Kidney (tissue), 14 donors: ENCODE data around the gene SEMA6A. TPM values are rescaled to one million over a fixed set of nuclear protein-coding genes. Genes with fewer than 3 reads are reported as not detected.

Experiments used
- DNase-seq, 5 donors: peaks; one replicate each; pipeline ENCODE4 v3.0.0-alpha.2; 2013 to 2020
- FAIRE-seq: peaks from 2 replicates; lab custom pipeline; 2012; peaks lifted over from hg19 to GRCh38; lab: Jason Lieb, UNC
- H3K27ac ChIP-seq, 2 donors: one replicate each; pipeline ENCODE4 v1.7.0; 2013; ENCODE audit warnings: low read depth in 2 of 2, low read length in 2 of 2, inconsistent platforms in 1 of 2
- H3K27me3 ChIP-seq: one replicate; pipeline ENCODE4 v1.7.1; 2013; ENCODE audit warnings: low read length, inconsistent platforms; ENCODE audit not compliant: control insufficient read depth, insufficient read depth
- H3K36me3 ChIP-seq, 3 donors: one replicate each; pipeline versions ENCODE4 v1.7.0 to v1.7.1; 2013; ENCODE audit warnings: low read length in 3 of 3, control low read depth in 1 of 3, inconsistent platforms in 1 of 3; ENCODE audit not compliant: insufficient read depth in 3 of 3, control insufficient read depth in 2 of 3
- H3K4me1 ChIP-seq, 3 donors: one replicate each; pipeline versions ENCODE4 v1.7.0 to v1.7.1; 2013; ENCODE audit warnings: low read length in 3 of 3, inconsistent platforms in 1 of 3, low read depth in 1 of 3; ENCODE audit not compliant: control insufficient read depth in 2 of 3, insufficient read depth in 2 of 3
- H3K4me3 ChIP-seq, 3 donors: one replicate each; pipeline versions ENCODE4 v1.7.0 to v1.8.1; 2013; ENCODE audit warnings: low read length in 3 of 3, control low read depth in 1 of 3, inconsistent platforms in 1 of 3
- H3K9ac ChIP-seq, 3 donors: one replicate each; pipeline versions ENCODE4 v1.7.0 to v1.7.1; 2013; ENCODE audit warnings: low read length in 3 of 3, control low read depth in 1 of 3, inconsistent platforms in 1 of 3
- H3K9me3 ChIP-seq, 3 donors: one replicate each; pipeline versions ENCODE4 v1.7.0 to v1.7.1; 2013; ENCODE audit warnings: low read length in 3 of 3, control low read depth in 1 of 3, inconsistent platforms in 1 of 3; ENCODE audit not compliant: control insufficient read depth in 2 of 3, insufficient read depth in 1 of 3
- intact Hi-C: fragments of 100-400 bp; cut with DNase I; formaldehyde crosslinking; loops from one replicate; pipeline ENCODE4 v1.11.1; 2022
- polyA plus RNA-seq: library from polyadenylated mRNA; stranded (reverse); fragments of 350-450 nt; fragmentation: Illumina TruSeq; extraction: RNeasy Lipid Tissue Mini Kit (QIAGEN cat#74804); gene quantifications from one replicate; pipeline ENCODE4 v1.2.3, GENCODE V29; 2014; ENCODE audit warnings: low read depth, low replicate concordance; ENCODE audit not compliant: insufficient read depth
- total RNA-seq: library from RNA; stranded (reverse); fragmentation: NEBNext Ultra II Directional; extraction: Animal tissue kit (Norgen Biotek cat#: 25700); gene quantifications from one replicate; pipeline ENCODE4 v1.2.1, GENCODE V29; 2021
- TF ChIP-seq, protein P1 (sequence below): IDR thresholded peaks from 3 replicates; pipeline ENCODE4 v1.5.1; 2012; ENCODE audit warnings: mild to moderate bottlenecking, moderate library complexity, borderline replicate concordance; ENCODE audit not compliant: insufficient read depth; ENCODE audit errors: extremely low read depth
- donor health status: control.
- donor health status: control.
- donor health status: control.
- donor health status: control.
- donor health status: control.
- donor health status: DM: yes; HTN: yes; CAD: no.
- donor health status: Normal renal cell carcinoma (clear cell type).

SEMA6A gene
- total and polyA plus RNA-seq, 2 donors from 2014 or later = 4.0 to 51.6 TPM

DNA sequence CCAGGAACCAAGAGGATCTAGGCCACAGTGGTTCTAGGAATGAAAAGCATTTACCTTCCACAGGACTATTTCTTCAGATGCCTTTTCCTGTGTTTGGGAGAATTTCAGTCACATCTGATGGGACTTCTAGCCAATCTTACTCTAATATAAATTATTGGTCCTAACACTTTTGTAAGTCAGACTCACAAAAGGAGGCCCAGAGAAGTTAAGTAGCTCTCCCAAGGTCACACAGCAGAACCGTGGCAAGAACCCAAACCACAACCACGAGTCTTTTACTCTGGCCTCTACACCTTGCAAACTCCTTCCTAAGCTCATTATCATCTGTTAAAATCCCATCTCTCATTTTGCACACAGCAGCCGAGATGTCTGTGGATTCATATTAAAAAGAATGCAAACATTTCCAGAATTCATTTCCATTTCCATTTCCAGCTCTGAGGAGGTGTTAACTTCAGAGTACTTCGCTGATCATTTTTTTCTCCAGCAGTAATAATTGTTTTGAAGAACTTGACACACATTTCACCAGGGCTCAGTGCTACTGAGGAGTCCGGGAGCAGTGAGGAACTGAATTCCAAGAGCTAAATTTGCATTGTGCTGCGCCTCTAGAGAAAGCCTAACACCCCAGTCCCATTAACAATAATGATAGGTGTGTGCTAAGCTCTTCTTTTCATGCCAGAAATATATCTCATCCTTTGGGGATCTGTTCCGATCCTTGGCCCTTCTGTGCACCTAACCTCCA is 168.1 kb downstream of the SEMA6A start:
- Histone ChIP-seq H3K4me1 (peaks cover 0 to 7% (median 0%) of the 10 kb centered on the region in 3 donors), H3K4me3 (no peak overlapping the region), H3K36me3 (no peaks in the 10 kb centered on the region), H3K27ac (no peak overlapping the region), H3K27me3 (no peaks in the 10 kb centered on the region), H3K9ac (no peak overlapping the region), H3K9me3 (no peaks in the 10 kb centered on the region)
- intact Hi-C loops = no loop called here
- DNase-seq = peak in 1 of 5 donors; percentile 2
- TF ChIP-seq, protein P1, sequence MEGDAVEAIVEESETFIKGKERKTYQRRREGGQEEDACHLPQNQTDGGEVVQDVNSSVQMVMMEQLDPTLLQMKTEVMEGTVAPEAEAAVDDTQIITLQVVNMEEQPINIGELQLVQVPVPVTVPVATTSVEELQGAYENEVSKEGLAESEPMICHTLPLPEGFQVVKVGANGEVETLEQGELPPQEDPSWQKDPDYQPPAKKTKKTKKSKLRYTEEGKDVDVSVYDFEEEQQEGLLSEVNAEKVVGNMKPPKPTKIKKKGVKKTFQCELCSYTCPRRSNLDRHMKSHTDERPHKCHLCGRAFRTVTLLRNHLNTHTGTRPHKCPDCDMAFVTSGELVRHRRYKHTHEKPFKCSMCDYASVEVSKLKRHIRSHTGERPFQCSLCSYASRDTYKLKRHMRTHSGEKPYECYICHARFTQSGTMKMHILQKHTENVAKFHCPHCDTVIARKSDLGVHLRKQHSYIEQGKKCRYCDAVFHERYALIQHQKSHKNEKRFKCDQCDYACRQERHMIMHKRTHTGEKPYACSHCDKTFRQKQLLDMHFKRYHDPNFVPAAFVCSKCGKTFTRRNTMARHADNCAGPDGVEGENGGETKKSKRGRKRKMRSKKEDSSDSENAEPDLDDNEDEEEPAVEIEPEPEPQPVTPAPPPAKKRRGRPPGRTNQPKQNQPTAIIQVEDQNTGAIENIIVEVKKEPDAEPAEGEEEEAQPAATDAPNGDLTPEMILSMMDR = no peak
- no peak for FAIRE-seq

GRCh38 chr5:116404792-116405191 is 169.8 kb downstream of the SEMA6A start:
- no peak for FAIRE-seq
- Histone ChIP-seq H3K9ac (no peak overlapping the region), H3K4me1 (no peaks in the 10 kb centered on the region), H3K36me3 (no peaks in the 10 kb centered on the region), H3K27me3 (no peaks in the 10 kb centered on the region), H3K9me3 (no peaks in the 10 kb centered on the region), H3K4me3 (no peak overlapping the region), H3K27ac (no peak overlapping the region)
- intact Hi-C loops = no loop called here
- DNase-seq = peak in 1 of 5 donors; percentile 10
- TF ChIP-seq, protein P1 = no peak

GRCh38 chr5:116404016-116404415 is 170.6 kb downstream of the SEMA6A start:
- no peak overlapping the region for H3K9ac ChIP-seq
- H3K4me3 ChIP-seq = no peak overlapping the region
- H3K4me1 ChIP-seq = no peaks in the 10 kb centered on the region
- peak in 3 of 5 donors; percentile 4 to 79 (median 72) for DNase-seq
- no peak overlapping the region for H3K27ac ChIP-seq
- H3K27me3 ChIP-seq = no peaks in the 10 kb centered on the region
- no peak for FAIRE-seq
- intact Hi-C loops = no loop called here
- H3K36me3 ChIP-seq = no peaks in the 10 kb centered on the region
- TF ChIP-seq, protein P1 = no peak
- no peaks in the 10 kb centered on the region for H3K9me3 ChIP-seq
